HG03280 (cell line): Measurements from ENCODE around the gene MAN2B2.
"Not testable (repeated sequence)": the region's sequence is repeated elsewhere in the genome, so short reads cannot be mapped to it uniquely, and the experiment has no call there.

Source experiments
- ATAC-seq: cut with Tn5 transposase; IDR thresholded peaks from one replicate; pipeline ENCODE4 v1.9.1; 2021; ENCODE audit warnings: mild to moderate bottlenecking, moderate library complexity; ENCODE audit not compliant: unreplicated experiment

The MAN2B2 gene

GRCh38 chr4:6639137-6639680 is 64.2 kb downstream of the MAN2B2 start:
- ATAC-seq = no peak

- peak; percentile 85 for ATAC-seq
These were observed 65.5 kb downstream of the MAN2B2 start, which contains the start of gene MRFAP1 for GRCh38 chr4:6640292-6641163. TSS of gene MRFAP1 (plus strand) at chr4:6640685. CDS start at chr4:6640863, 178 bp downstream.

- peak; percentile 13 for ATAC-seq
These were observed 66.4 kb downstream of the MAN2B2 start for GRCh38 chr4:6641164-6641970.

GRCh38 chr4:6641971-6642320 is 67.0 kb downstream of the MAN2B2 start:
- no peak for ATAC-seq

DNA sequence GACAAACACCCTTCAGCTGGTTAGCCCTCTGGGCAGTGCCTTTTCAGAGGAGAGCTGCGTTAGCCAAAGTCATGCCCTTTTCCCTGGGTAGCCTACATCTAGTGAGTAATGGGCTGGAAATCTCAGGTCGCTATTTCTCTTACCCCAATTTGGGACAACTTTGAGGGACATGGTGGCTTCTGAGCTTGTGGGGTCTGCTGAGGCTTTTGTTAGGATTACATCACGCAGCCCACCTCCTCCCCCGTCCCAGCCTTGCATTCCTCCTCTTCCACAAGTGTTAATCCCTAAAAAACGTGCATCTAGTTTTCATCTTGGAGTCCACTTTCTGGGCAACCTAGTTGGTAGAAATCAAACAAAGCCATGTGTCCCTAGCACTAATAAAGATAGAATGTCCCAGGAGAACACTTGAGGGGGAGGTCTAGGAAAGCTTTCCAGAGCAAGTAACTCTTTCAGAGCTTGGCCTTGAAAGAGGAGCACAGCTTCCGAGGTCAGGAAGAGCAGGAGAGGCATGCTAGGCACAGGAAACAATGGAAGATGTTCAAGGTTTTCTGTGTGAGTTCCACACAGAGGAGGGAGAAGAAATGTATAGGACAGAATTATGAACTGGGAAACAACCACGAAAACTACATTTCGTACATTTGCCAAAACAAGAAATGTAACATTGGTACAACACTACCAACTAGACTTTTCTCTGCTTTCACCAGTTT is 68.3 kb downstream of the MAN2B2 start:
- ATAC-seq = no peak

DNA sequence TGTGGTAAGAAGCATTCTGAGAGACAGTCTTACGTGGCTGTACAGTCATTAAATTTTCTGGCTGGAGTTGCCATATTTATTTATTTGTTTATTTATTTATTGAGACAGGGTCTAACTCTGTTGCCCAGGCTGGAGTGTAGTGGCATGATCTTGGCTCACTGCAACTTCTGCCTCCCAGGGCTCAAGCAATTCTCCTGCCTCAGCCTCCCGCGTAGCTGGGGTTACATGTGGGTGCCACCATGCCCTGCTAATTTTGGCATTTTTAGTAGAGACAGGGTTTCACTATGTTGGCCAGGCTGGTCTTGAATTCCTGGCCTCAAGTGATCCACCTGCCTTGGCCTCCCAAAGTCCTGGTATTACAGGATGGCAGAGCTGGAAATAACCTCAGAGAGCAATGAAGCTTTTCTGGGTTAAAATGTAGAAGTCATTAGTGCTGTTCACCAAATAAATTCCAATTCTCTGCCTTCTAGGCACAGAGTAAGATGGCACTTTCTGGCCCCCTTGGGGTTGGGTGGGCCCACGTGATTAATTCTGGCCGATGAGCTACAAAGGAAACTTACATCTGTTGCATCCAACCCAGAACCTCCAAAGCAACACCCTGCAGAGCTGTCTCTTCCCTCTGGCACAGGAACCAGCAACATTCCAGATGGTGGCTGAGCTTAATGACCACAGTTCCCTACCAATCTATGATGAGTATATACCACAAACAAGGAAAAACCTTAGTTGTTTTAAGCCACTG is 70.0 kb downstream of the MAN2B2 start:
- ATAC-seq = no peak

GRCh38 chr4:6647169-6647568 is 72.2 kb downstream of the MAN2B2 start:
- ATAC-seq = no peak

GRCh38 chr4:6647582-6648230 is 72.7 kb downstream of the MAN2B2 start:
- ATAC-seq = no peak

GRCh38 chr4:6649216-6649615 is 74.2 kb downstream of the MAN2B2 start:
- ATAC-seq = no peak

GRCh38 chr4:6654211-6654610 is 79.2 kb downstream of the MAN2B2 start:
- ATAC-seq = not testable (repeated sequence)

DNA sequence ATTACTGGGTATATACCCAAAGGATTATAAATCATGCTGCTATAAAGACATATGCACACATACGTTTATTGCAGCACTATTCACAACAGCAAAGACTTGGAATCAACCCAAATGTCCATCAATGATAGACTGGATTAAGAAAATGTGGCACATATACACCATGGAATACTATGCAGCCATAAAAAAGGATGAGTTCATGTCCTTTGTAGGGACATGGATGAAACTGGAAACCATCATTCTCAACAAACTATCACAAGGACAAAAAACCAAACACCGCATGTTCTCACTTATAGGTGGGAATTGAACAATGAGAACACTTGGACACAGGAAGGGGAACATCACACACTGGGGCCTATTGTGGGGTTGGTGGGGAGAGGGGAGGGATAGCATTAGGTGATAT is 80.3 kb downstream of the MAN2B2 start:
- not testable (repeated sequence) for ATAC-seq

DNA sequence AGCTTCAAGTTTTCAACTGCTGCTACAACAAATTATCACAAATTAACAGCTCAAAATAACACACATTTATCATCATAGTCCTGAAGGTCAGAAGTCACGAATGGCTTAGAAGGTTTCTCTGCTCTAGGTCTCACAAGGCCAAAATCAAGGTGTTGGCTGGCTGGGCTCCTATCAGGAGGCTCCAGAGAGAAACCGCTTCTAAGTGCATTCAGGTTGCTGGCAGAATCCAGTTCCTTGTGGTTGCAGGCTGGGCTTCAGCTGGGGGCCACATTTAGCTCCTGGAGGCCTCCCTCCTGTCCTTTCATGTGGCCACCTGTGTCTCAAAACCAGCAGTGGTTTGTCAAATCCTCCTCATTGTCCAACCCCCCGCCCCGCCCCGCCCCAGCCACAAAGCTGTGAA is 80.9 kb downstream of the MAN2B2 start:
- no peak for ATAC-seq

GRCh38 chr4:6657242-6658208 is 82.5 kb downstream of the MAN2B2 start:
- ATAC-seq = no peak

- ATAC-seq = no peak
These were observed 83.2 kb downstream of the MAN2B2 start for GRCh38 chr4:6658209-6658595.

DNA sequence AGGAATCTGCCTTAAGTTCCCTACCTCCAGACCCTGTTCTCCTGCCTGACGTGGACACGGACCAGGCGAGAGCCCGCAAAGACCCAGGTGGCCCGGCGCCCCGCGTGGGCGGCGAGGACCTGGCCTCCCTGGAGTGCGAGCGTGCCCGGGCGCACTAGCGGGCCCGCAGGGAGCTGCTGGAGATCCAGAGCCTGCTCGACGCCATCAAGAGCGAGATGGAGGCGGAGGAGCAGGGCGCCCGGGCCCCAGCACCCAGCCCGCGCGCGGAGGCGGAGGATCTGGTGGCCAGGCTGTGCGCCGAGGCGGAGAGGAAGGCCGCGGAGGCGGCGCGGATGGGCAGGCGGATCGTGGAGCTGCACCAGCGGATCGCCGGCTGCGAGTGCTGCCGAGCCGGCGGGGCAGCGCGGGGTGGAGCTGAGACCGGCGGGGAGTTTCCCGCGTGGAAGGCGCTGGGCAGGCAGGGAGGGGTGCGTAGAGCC is 83.6 kb downstream of the MAN2B2 start:
- ATAC-seq = no peak

DNA sequence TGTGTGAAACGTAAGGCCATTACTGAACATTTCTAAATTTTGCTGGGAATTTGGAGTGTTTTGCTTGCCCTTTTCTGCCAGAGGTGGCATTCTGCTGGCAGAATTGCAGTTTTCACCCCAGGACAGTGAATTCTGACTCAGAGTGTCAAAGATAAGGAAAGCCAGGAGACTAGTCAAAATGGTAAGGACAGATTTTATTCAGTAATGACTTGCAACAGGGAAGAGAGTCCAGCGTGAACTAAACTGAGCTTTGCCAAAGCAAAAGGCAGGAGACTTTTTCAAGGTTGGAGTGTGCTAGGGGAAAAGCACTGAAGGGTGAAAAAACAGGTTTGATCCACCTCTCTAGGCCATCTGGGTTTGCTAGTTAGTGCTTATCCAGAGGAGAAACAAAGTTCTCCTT is 84.9 kb downstream of the MAN2B2 start:
- ATAC-seq = no peak

DNA sequence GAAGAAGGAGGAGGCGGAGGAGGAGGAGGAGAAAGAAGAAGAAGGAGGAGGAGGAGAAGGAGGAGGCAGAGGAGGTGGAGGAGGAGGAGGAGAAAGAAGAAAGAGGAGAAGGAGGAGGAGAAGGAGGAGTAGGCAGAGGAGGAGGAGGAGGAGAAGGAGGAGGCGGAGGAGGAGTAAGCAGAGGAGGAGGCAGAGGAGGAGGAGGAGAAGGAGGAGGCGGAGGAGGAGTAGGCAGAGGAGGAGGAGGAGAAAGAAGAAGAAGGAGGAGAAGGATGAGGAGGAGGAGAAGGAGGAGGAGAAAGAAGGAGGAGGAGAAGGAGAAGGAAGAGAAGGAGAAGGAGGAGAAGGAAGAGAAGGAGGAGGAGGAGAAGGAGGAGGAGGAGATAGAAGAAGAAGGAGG is 85.4 kb downstream of the MAN2B2 start:
- ATAC-seq = no peak

- ATAC-seq = no peak
These were observed 87.6 kb downstream of the MAN2B2 start for GRCh38 chr4:6662591-6662990.
